Epidermal melanocyte (primary cell): ENCODE data around the gene LRRC26.
A peak's percentile ranks its signal among the peaks of the same experiment; 100 is the strongest.

ENCODE experiments used
- DNase-seq: peaks from one replicate; pipeline ENCODE4 v3.0.0; 2011; ENCODE audit warnings: low spot score; ENCODE audit not compliant: insufficient read length

The LRRC26 gene

DNA sequence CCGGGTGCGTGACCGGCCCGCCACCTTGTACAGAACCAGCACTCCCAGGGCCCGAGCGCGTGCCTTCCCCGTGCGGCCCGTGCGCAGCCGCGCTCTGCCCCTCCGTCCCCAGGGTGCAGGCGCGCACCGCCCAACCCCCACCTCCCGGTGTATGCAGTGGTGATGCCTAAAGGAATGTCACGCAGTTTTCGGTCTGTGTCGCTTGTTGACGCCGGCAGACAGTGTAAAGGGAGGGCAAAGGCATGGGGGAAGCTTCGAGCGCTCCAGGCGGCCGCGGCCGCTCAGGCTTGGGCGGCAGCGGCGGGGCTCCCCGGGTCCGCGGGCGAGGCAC is 1.3 kb downstream of the LRRC26 start:
- no peak for DNase-seq

DNA sequence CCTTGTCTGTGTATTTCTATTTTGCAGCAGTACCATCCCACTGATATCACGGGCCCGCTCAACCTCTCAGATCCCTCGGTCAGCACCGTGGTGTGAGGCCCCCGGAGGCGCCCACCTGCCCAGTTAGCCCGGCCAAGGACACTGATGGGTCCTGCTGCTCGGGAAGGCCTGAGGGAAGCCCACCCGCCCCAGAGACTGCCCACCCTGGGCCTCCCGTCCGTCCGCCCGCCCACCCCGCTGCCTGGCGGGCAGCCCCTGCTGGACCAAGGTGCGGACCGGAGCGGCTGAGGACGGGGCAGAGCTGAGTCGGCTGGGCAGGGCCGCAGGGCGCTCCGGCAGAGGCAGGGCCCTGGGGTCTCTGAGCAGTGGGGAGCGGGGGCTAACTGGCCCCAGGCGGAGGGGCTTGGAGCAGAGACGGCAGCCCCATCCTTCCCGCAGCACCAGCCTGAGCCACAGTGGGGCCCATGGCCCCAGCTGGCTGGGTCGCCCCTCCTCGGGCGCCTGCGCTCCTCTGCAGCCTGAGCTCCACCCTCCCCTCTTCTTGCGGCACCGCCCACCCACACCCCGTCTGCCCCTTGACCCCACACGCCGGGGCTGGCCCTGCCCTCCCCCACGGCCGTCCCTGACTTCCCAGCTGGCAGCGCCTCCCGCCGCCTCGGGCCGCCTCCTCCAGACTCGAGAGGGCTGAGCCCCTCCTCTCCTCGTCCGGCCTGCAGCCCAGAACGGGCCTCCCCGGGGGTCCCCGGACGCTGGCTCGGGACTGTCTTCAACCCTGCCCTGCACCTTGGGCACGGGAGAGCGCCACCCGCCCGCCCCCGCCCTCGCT is 1.9 kb downstream of the LRRC26 start:
- DNase-seq = no peak

DNA sequence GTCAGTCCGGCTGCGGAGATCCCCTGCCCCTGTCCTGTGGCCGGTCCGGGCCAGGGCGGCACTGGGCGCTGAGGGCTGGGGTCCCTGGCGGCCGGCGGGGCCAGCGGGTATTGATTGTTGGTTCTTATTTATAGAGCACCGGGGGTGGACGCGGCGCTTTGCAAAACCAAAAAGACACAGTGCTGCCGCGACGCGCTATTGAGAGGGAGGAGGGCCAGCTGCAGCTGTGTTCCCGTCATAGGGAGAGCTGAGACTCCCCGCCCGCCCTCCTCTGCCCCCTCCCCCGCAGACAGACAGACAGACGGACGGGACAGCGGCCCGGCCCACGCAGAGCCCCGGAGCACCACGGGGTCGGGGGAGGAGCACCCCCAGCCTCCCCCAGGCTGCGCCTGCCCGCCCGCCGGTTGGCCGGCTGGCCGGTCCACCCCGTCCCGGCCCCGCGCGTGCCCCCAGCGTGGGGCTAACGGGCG is 2.5 kb downstream of the LRRC26 start:
- no peak for DNase-seq

DNA sequence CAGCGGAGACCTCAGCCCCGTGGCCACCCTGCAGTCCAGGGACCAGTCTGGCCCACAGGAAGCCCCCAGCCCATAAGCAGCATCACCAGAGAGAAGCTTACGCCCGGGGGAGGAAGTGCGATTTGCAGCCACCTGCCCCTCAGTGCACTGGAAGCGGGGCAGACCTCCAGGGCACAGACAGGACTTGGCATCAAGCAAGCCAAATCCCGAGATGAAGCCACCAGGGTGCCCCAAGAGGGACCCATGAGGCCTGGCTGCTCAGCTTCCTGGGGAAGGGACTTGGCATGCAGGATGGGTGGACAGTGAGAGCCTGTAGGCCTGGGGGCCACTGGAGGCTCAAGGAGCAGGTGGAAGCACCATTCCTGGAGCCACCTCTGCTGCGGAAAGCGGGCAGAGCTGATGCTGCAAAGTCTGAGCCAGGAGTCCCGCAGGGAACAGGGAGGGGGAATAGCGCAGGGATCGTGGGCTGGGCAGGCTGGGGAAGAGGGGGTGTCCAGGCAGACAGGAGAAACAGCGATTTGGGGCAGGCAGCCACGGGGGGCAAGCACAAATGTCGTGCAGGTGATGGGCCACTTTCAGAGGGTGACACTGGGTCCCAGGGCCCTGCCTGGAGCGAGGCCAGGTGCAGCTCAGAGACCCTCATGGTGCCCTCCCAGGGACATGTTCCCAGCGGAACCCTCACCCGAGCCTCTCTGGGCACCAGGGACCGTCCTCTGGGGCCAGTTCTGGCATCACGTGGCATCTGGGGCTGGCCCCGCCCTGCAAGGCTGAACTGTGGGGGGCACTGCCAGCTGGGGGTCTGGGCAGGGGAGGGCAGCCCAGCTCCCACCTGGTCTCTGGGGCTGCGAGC is 3.2 kb downstream of the LRRC26 start:
- DNase-seq = no peak

DNA sequence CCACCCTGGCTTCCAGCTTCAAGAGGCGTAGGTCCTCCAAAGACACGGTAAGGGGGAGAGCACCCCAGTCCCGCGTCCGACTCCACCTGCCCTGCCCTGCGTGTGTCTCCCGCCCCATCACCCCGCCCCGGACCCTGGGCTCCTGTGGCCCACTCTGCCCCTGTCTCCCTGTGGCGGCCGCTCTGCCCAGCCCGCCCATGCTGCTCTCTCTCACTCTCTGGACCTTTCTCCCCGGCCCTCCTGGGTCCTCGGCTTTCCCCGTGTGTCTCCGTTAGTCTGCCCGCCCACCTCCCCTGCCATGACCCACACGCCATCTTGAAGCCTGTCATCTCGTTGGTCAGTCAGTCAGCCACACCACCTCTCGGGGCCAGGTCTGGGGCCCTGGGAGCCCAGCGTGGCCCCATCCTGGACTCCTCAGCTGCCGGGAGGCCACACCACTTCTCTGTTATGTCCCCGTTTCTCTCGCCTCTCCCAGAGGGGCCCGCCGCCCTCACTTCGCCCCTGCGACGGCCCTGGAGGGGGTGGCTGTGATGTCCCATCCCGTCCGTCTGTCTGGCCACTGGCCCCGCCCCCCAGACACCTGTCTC is 4.5 kb downstream of the LRRC26 start:
- DNase-seq = no peak

DNA sequence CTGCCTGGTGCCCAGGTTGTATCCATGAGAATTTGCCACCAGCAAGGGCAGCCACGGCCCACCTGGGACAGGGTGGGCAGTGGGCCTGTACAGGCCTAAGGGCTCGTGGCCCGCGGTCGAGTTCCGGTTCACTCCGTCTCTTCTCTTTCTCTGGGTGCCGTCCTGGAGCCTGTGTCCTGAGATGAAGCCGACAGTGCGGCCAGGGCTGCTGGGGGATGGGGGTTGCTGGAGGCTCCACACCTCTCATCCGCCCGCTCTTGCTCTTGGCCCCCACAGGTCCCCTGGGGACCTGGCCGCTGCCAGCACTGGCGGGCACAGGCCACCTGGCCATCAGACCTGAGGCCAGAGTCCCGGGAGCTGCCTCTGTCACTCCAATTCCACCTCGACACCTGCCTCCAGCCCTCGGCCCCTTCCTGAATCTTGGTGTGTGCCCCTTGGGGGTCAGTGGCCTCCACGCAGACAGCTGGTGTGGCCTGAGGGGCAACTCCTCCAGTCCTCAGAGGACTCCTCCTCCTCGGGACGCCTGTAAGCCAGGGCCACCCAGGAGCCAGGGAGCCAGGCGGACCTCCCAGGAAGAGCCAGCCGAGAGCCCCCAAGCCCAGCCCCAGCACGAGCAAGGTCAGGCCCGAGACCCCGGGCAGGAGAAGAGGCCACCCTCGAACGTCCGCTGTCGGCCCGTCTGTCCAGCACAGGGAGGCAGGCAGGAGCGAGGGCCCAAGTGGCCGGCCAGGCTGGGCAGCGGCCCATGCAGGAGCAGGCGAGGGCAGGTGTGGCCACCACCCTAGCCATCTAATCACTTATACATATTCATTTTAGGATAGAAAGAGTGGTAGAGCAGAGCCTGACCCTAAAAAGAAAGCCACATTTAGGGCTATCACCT is 5.2 kb downstream of the LRRC26 start:
- DNase-seq = no peak

DNA sequence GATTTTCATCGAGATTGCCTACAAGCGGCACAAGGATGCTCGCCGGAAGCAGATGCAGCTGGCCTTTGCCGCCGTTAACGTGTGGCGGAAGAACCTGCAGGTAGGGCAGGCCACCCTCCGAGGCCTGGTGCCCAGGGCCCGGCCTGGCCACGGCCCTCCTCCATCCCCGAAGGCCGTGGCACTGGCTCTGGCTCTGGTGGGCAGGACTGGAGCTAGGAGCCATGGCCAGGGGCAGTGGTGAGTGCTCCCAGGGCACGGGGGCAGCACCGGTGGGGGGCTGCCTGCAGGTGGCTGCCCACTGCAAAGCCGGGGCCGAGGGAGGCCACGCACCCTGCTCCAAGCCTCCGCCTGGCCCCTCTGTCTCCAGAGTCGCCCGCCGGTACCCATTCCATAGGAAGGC is 6.0 kb downstream of the LRRC26 start:
- no peak for DNase-seq

DNA sequence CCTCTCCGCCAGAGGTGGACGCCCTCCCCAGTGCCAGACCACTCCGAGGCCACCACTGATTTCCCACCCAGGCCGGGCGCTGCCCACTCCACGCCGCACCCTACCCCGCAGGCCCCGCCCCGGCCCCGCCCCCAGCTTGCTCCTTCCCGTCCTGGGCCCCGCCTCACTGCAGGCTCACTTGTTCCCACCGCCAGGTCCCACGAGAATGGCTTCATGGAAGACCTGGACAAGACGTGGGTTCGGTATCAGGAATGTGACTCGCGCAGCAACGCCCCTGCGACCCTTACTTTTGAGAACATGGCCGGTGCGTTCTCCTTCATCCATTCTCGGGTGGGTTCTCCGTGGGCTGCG is 6.5 kb downstream of the LRRC26 start:
- no peak for DNase-seq

DNA sequence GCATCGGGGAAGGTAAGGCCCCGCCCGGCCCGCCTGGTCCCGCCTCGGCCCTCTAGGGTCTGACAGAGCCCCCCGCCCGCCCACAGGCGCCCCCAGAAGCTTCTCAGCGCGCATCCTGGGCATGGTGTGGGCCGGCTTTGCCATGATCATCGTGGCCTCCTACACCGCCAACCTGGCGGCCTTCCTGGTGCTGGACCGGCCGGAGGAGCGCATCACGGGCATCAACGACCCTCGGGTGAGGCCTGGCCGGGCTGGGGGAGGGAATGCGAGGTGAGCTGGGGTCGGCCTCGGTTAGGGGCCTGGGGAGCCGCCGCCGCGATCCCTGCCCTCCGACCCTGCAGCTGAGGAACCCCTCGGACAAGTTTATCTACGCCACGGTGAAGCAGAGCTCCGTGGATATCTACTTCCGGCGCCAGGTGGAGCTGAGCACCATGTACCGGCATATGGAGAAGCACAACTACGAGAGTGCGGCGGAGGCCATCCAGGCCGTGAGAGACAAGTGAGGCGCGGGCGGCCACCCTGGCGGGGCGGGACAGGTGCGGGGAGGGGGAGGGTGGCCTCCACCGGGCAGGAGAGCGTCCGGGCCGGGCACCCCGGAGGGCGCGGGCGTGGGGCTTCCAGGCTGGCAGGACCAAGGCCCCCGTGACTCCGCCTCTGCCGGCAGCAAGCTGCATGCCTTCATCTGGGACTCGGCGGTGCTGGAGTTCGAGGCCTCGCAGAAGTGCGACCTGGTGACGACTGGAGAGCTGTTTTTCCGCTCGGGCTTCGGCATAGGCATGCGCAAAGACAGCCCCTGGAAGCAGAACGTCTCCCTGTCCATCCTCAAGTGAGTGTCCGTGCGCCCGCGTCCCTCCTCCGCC is 7.1 kb downstream of the LRRC26 start:
- peak; percentile 68 for DNase-seq

DNA sequence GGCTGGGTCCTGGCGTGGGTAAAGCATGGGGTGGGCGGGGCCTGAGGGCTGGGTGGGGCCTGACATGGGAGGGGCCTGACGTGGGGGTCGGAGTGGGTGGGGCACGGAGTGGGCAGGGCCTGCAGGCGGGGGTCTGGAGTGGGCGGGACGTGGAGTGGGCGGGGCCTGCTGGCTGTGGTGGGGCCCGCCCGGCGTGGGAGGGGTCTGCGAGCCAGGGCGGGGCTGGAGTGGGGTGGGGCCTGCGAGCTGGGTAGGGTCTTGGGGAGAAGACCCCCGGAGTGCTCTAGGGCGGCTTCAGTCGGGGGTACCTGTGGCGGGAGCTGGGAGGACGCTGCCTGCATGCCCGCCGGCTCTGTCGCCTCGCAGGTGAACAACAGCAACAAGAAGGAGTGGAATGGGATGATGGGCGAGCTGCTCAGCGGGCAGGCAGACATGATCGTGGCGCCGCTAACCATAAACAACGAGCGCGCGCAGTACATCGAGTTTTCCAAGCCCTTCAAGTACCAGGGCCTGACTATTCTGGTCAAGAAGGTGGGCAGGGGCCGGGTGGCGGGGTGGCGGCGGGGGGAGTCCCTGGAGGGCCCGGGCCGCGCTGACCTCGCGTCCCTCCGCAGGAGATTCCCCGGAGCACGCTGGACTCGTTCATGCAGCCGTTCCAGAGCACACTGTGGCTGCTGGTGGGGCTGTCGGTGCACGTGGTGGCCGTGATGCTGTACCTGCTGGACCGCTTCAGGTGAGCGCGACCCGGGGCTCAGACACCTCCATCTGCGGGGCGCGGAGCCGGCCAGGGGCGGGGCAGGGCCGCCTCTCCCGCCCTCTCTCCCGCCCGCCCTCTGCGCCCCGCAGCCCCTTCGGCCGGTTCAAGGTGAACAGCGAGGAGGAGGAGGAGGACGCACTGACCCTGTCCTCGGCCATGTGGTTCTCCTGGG is 8.0 kb downstream of the LRRC26 start:
- DNase-seq = no peak

DNA sequence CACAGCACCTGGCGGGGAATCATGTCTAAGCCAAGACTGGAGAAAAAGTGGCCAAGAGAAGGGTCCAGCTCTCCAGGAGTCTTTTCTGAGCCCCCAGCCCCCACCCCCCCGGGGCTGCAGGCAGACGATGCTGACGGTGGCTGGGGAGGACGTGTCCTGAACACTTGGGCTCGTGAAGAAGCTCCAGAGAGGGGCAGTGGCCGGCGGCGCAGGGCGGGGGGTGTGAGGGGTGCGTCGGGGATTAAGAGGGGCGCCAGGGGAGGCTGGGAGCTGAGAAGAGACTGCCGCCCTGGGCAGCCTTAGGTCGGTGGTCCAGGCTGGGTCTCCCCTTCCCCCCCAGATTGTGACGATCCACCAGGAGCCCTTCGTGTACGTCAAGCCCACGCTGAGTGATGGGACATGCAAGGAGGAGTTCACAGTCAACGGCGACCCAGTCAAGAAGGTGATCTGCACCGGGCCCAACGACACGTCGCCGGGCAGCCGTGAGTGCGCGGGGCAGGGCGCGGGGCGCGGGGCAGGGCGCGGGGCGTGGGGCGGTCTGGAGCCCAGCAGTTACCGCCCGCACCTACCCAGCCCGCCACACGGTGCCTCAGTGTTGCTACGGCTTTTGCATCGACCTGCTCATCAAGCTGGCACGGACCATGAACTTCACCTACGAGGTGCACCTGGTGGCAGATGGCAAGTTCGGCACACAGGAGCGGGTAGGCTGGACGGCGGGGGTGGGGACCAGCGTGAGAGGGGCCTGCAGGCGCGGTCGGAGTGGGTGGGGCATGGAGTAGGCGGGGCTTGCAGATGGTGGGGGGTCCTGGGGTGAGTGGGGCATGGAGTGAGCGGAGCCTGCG is 8.9 kb downstream of the LRRC26 start:
- DNase-seq = no peak

DNA sequence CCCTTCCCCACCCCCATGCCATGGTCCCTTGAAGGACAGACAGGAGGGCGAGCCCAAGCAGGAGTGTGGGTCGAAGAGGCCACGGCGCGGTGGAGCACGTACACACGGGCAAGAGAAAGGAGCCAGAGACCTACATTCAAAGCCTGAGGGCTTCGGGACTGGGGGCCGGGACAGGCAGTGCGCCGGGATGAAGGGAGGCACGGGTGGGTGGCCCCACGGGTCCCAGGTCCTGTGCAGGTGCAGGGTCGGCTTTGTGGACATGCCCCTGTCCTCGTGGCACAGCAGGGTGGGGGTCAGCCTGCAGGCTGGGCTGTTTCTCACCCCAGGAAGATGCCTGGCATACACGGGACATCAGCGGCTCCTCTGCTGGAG is 9.8 kb downstream of the LRRC26 start:
- no peak for DNase-seq

DNA sequence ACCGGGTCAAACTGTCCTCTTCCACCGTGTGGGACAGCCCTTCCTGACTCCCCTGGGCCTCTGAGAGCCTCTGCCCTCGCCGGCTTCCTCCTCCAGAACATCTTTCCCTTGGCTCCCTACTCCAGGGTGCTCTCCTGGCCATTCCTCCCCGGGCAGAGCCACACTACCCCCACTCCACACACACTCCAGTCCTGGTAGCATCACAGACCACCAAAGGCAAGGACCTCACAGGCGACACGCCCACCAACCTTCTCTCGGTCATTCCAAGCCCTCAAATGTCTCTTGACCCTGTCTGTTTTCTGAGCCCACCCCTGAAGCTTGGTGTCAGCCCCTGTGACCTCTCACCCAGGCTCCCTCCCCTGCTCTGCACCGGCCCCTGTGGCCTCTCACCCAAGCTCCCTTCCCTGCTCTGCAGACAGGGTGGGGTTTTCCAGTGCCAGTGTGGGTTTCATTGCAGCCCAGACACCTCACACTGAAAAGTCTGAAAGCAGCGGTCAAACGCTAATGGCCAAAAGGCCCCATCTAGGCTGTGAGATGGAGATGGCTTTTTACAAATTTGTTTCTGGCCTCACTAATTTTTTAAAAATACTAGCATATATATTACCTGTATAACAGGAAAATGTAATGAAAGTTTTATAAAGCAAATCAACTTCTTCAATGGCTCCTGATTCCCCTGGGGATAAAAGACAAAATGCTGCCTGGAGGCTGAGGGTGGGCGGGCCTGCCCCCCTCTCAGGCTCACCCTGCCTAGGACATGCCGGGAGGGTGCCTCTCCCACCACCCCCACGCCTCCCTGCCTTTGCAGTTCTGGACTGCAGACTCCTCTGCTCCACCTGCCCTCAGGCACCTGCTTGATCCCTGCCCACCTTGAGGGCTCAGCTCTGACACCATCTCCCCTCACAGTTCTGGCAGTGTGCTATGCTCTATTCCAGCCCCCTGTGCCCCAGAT is 10.5 kb downstream of the LRRC26 start:
- no peak for DNase-seq

DNA sequence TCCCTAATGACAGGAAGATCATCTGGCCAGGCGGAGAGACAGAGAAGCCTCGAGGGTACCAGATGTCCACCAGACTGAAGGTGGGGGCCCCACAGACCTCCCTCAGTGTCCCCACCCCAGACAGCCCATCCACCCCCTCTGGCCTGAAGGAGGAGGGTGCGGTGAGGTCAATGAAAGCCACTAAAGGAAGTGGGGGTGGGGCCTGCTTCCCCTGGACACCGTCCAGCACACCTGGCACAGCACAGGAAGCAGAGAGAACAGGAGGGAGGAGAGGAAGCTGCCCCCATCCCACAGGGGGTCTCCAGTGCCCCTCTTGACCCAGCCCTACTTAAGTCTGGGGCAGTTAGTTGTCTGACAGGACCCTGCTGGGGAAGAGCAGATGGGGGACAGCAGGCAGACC is 11.2 kb downstream of the LRRC26 start:
- DNase-seq = no peak

DNA sequence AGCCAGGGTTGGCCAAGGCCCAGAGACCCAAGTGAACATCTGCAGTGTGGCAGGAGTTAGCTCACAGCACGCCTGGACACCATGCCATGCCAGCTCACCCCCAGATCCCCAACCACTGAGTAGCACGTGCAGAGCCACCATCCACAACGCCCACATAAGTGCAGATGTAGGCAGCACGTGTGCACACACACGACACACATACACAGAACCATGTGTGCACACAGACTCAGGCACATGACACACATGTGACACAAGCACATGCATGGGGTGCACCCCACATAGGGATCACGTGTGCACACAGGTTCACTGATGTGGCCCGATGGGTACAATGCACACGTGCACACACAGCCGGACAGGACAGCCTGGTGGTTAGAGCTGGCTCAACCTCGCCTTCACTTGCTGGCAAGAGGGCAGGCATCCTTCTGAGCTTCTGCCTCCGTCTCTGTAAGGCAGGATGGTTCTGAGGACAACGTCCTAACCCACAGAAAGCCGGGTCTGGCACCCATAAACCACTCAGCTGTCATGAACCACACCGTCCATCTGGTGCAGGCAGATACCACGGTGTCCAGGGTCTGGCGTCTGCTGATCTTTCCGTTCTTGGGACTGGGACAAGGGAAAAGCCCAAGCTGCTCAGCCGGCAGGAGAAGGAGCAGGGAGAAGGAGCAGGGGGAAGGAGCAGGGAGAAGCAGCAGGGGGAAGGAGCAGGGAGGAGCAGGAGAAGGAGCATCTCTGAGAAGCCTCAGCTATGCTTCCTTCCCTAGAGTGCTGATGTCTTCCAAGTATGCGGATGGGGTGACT is 12.0 kb downstream of the LRRC26 start:
- DNase-seq = no peak

DNA sequence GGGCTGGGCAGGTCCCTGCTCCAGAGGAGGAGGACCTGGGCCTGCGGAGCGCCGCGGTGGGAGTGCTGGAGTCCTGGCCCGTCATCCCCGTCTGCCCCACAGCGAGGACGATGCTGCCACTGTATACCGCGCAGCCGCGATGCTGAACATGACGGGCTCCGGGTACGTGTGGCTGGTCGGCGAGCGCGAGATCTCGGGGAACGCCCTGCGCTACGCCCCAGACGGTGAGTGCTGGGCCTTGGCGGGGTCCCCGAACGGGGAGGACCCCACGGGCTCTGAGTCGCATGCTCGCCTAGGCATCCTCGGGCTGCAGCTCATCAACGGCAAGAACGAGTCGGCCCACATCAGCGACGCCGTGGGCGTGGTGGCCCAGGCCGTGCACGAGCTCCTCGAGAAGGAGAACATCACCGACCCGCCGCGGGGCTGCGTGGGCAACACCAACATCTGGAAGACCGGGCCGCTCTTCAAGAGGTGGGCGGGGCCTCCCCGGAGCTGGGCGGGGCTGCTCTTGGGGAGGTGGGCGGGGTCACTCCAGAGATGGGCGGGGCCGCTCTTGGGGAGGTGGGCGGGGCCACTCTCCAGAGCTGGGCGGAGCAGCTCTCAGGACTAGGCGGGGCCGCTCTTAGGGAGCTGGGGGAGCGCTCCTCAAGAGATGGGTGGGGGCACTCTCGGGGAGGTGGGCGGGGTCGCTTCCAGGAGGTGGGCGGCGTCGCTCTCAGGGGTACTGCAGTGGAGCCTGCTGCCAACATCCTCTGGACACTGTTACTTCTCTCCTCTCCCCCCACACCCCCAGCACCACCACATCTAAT is 13.1 kb downstream of the LRRC26 start:
- DNase-seq = no peak
